ENCODE data around the gene FCRL1. TPM values are rescaled to one million over a fixed set of nuclear protein-coding genes. Genes with fewer than 3 reads are reported as not detected.

Gene FCRL1
- total and polyA plus RNA-seq, 2 of the 13 experiments (the other 11 are each of a cell fraction or from before 2014, with no cell fraction given), result not detected

DNA sequence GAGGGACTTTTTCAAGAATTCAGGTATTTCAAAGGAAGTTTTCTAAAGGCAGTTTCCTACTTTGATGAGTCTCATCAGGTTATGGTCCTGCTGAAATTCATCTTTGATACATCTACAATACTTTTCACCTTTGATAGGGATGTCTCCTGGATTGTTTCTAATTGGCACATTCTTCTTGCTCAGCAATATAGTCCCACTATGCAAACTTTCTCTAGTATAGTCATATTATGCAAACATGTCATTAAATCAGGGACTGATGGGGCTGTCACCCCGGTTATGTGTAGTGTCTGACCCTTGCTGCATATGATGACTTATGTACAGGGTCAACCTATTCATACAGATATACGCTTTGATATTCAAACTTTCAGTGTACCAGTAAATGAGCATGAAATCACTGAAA lies 379 bp upstream of the FCRL1 start (continued):
- TF ChIP-seq, protein P1, sequence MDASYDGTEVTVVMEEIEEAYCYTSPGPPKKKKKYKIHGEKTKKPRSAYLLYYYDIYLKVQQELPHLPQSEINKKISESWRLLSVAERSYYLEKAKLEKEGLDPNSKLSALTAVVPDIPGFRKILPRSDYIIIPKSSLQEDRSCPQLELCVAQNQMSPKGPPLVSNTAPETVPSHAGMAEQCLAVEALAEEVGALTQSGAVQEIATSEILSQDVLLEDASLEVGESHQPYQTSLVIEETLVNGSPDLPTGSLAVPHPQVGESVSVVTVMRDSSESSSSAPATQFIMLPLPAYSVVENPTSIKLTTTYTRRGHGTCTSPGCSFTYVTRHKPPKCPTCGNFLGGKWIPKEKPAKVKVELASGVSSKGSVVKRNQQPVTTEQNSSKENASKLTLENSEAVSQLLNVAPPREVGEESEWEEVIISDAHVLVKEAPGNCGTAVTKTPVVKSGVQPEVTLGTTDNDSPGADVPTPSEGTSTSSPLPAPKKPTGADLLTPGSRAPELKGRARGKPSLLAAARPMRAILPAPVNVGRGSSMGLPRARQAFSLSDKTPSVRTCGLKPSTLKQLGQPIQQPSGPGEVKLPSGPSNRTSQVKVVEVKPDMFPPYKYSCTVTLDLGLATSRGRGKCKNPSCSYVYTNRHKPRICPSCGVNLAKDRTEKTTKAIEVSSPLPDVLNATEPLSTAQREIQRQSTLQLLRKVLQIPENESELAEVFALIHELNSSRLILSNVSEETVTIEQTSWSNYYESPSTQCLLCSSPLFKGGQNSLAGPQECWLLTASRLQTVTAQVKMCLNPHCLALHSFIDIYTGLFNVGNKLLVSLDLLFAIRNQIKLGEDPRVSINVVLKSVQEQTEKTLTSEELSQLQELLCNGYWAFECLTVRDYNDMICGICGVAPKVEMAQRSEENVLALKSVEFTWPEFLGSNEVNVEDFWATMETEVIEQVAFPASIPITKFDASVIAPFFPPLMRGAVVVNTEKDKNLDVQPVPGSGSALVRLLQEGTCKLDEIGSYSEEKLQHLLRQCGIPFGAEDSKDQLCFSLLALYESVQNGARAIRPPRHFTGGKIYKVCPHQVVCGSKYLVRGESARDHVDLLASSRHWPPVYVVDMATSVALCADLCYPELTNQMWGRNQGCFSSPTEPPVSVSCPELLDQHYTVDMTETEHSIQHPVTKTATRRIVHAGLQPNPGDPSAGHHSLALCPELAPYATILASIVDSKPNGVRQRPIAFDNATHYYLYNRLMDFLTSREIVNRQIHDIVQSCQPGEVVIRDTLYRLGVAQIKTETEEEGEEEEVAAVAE (CRISPR knock-in tag; IDR thresholded peaks at IDR 0.05; ENCODE audit: borderline replicate concordance), result no peak

DNA sequence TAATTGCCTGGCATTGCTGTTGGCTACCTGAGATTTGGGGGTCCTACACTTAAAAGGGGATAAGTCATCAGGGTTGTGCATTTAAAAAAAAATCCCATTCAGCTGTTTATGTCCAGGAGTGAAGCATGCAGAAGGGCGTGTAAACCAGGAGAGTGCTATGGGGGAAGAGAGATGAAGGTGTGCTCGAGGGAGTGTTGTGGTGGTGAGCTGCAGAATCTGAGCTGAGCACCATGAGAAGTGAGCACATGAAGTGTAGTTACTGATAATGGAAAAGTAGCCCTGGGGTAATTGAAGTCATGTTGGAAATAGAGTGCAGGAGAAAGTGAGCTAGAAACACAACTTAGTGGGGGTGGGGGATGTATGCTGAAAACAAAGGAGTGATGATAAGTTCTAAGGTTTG lies 705 bp downstream of the FCRL1 start:
- no peak for FAIRE-seq
- H3K27me3 ChIP-seq (ENCODE audit: control insufficient read depth in 1 of 2, insufficient read depth in 2 of 2, low read length in 2 of 2), result no peaks in the 10 kb centered on the region
- WGBS (ENCODE audit: low lambda C conversion rate), result 2% methylated on average over 2 of the region's 2 CpGs
- no peaks in the 10 kb centered on the region for H3K36me3 ChIP-seq (replicated peaks in 1 of 2; ENCODE audit: control insufficient read depth in 1 of 2, insufficient read depth in 2 of 2, low read length in 2 of 2)
- no peak overlapping the region for H3K9ac ChIP-seq (ENCODE audit: insufficient read depth, low read depth, low read length)
- H3K9me3 ChIP-seq (ENCODE audit: low read length), result no peaks in the 10 kb centered on the region
- BruUV-seq (replicated peaks), result no TSS peak
- no peak overlapping the region for H2AFZ ChIP-seq (ENCODE audit: low read length)
- TF ChIP-seq NR2F1 (CRISPR knock-in tag; IDR thresholded peaks at IDR 0.05), result no peak
- TF ChIP-seq BRCA1 (CRISPR knock-in tag; IDR thresholded peaks at IDR 0.05), result no peak
- no peak for TF ChIP-seq TOPORS (CRISPR knock-in tag; IDR thresholded peaks at IDR 0.05)
- no peaks in the 10 kb centered on the region for H3K4me1 ChIP-seq (ENCODE audit: insufficient read depth, low read length)
- no peak overlapping the region for H3K4me3 ChIP-seq (replicated peaks in 1 of 3; ENCODE audit: insufficient read depth in 1 of 3, low read depth in 2 of 3, low read length in 3 of 3)
- in situ Hi-C loops (cut with HindIII; ENCODE audit: extremely low pct_ligation_motif_present, low pct_unique_long_range_greater_than_20kb) (no loop called here), intact Hi-C loops (cut with micrococcal nuclease; ENCODE audit: unreplicated experiment) (no loop called here)
- no peak overlapping the region for H3K27ac ChIP-seq (ENCODE audit: extremely low read length, insufficient read depth, low read length)
- no peaks in the 10 kb centered on the region for H4K20me1 ChIP-seq (ENCODE audit: insufficient read depth, low read length)
- no peak for ATAC-seq
- ChIA-PET CTCF (ENCODE audit: low intra/inter-chr PET ratio, low total read pairs) (no interaction called here), POLR2A (no interaction called here)
- H3K79me2 ChIP-seq (ENCODE audit: insufficient read depth, low read length), result no peaks in the 10 kb centered on the region
- H3K4me2 ChIP-seq (ENCODE audit: low read depth, low read length), result no peak overlapping the region
- DNase-seq (ENCODE audit: low spot score), result no peak

Measured in HepG2 (cell line).